A549 (cell line): ENCODE results near the gene NUP42. TPM values are rescaled to one million over a fixed set of nuclear protein-coding genes. Genes with fewer than 3 reads are reported as not detected.

Experiments
- ATAC-seq, 2 experiments: fragments of 200-7000 bp in 1 of 2; fragments of >200 bp in 1 of 2; cut with Nextera tagmentation in 1 of 2; cut with Tn5 transposase in 1 of 2; 3 replicates each; pipeline versions ENCODE4 v1.8.0 to v1.9.1; 2018 to 2020; ENCODE audit warnings: mild to moderate bottlenecking in 1 of 2, moderate library complexity in 1 of 2
- CTCF ChIA-PET: fragments of 300-600 bp; sonication (Branson Sonifier 250); formaldehyde crosslinking; extraction: SDS; loops from one replicate; lab custom pipeline; 2021; ENCODE audit warnings: antibody characterized with exemption, inconsistent platforms; lab: Yijun Ruan, JAX
- POLR2A ChIA-PET: fragments of 350-600 bp; formaldehyde crosslinking; extraction: SDS; loops from one replicate; lab custom pipeline; 2021; ENCODE audit warnings: antibody characterized with exemption, inconsistent platforms; lab: Yijun Ruan, JAX
- DNase-seq, 2 experiments: peaks; one replicate each; pipeline versions ENCODE4 v3.0.0 to v3.0.0-alpha.2; 2011 to 2016; ENCODE audit warnings: low read depth in 1 of 2, low spot score in 1 of 2
- FAIRE-seq: peaks from 2 replicates; lab custom pipeline; 2011; peaks lifted over from hg19 to GRCh38; lab: Jason Lieb, UNC
- H3K27ac ChIP-seq, 2 experiments: fragments of >200 bp; sonication (Bioruptor Twin); formaldehyde crosslinking; 3 replicates each; pipeline ENCODE4 v1.5.1; 2016 to 2017
- H3K4me1 ChIP-seq: fragments of >200 bp; sonication (Bioruptor Twin); formaldehyde crosslinking; 3 replicates; pipeline ENCODE4 v1.6.1; 2016
- H3K4me2 ChIP-seq: fragments of >200 bp; sonication (Bioruptor Twin); formaldehyde crosslinking; 3 replicates; pipeline ENCODE4 v1.6.1; 2016
- H3K4me3 ChIP-seq: fragments of >200 bp; sonication (Bioruptor Twin); formaldehyde crosslinking; 3 replicates; pipeline ENCODE4 v1.5.1; 2016
- H3K9me3 ChIP-seq: fragments of >200 bp; sonication (Bioruptor Twin); formaldehyde crosslinking; 3 replicates; pipeline ENCODE4 v1.6.1; 2016
- ATOH8 ChIP-seq: fragments of 250-450 bp; sonication (Bioruptor Pico); IDR thresholded peaks from 2 replicates; pipeline ENCODE4 v1.5.0; 2020; ENCODE audit warnings: low read depth, mild to moderate bottlenecking, moderate library complexity
- CEBPB ChIP-seq, 2 experiments: fragments of >200 bp in 1 of 2; sonication (Bioruptor Twin) in 1 of 2; formaldehyde crosslinking in 1 of 2; IDR thresholded peaks; 2 replicates each; pipeline ENCODE4 v1.6.1; 2012 to 2016
- E2F6 ChIP-seq: IDR thresholded peaks from 2 replicates; pipeline ENCODE4 v1.6.1; 2012; ENCODE audit warnings: low read depth, borderline replicate concordance
- EP300 ChIP-seq, 2 experiments: fragments of >200 bp; sonication (Bioruptor Twin); formaldehyde crosslinking; IDR thresholded peaks; 2 replicates in 1 of 2; 3 replicates in 1 of 2; pipeline ENCODE4 v1.6.1; 2016 to 2017
- FOSB ChIP-seq: fragments of 250-450 bp; sonication (Bioruptor Pico); IDR thresholded peaks from 2 replicates; pipeline ENCODE4 v1.5.0; 2020; ENCODE audit warnings: mild to moderate bottlenecking, moderate library complexity
- GATA3 ChIP-seq: IDR thresholded peaks from 2 replicates; pipeline ENCODE4 v1.6.1; 2012; ENCODE audit warnings: borderline replicate concordance
- HDAC2 ChIP-seq: fragments of 200-600 bp; sonication (generic); IDR thresholded peaks from 2 replicates; pipeline ENCODE4 v1.6.1; 2016
- HMGXB4 ChIP-seq: fragments of 250-450 bp; sonication (Bioruptor Pico); IDR thresholded peaks from 2 replicates; pipeline ENCODE4 v1.5.0; 2021; ENCODE audit warnings: mild to moderate bottlenecking, moderate library complexity, borderline replicate concordance
- HOXA7 ChIP-seq: fragments of 250-450 bp; sonication (Bioruptor Pico); IDR thresholded peaks from 2 replicates; pipeline ENCODE4 v1.5.0; 2020; ENCODE audit warnings: mild to moderate bottlenecking, moderate library complexity
- JUNB ChIP-seq: fragments of >200 bp; sonication (Bioruptor Twin); formaldehyde crosslinking; IDR thresholded peaks from 2 replicates; pipeline ENCODE4 v1.6.1; 2016
- KDM1A ChIP-seq: fragments of 200-600 bp; sonication (generic); IDR thresholded peaks from 2 replicates; pipeline ENCODE4 v1.6.1; 2016; ENCODE audit warnings: low read depth, mild to moderate bottlenecking
- MYC ChIP-seq: IDR thresholded peaks from 2 replicates; pipeline ENCODE4 v1.6.1; 2012; ENCODE audit warnings: mild to moderate bottlenecking, inconsistent platforms, low read length, improper control_type of control experiment, borderline replicate concordance
- NPAS2 ChIP-seq: fragments of 250-450 bp; sonication (Bioruptor Pico); IDR thresholded peaks from 2 replicates; pipeline ENCODE4 v1.8.0; 2022; ENCODE audit warnings: mild to moderate bottlenecking, moderate library complexity, borderline replicate concordance
- NR3C1 ChIP-seq: fragments of >200 bp; sonication (Bioruptor Twin); formaldehyde crosslinking; IDR thresholded peaks from 3 replicates; pipeline ENCODE4 v1.6.1; 2017
- PBX3 ChIP-seq: IDR thresholded peaks from 2 replicates; pipeline ENCODE4 v1.6.1; 2012
- RCOR1 ChIP-seq: fragments of 150-350 bp; IDR thresholded peaks from 2 replicates; pipeline ENCODE4 v1.6.1; 2014; ENCODE audit warnings: antibody characterized with exemption, low read length, low read depth
- REST ChIP-seq: fragments of 200-600 bp; sonication (generic); IDR thresholded peaks from 2 replicates; pipeline ENCODE4 v1.6.1; 2016; ENCODE audit warnings: antibody characterized with exemption, mild to moderate bottlenecking, moderate library complexity
- SREBF2 ChIP-seq: fragments of 450-650 bp; IDR thresholded peaks from 2 replicates; pipeline ENCODE4 v1.6.1; 2014; ENCODE audit warnings: mild to moderate bottlenecking, moderate library complexity
- ZFP36 ChIP-seq: fragments of 450-650 bp; IDR thresholded peaks from 2 replicates; pipeline ENCODE4 v1.6.1; 2014; ENCODE audit warnings: borderline replicate concordance; ENCODE audit not compliant: partially characterized antibody
- ZNF302 ChIP-seq: fragments of 250-450 bp; sonication (Bioruptor Pico); IDR thresholded peaks from 2 replicates; pipeline ENCODE4 v1.9.0; 2021; ENCODE audit warnings: inconsistent platforms, mild to moderate bottlenecking, moderate library complexity
- ZSCAN20 ChIP-seq: fragments of 250-450 bp; sonication (Bioruptor Pico); IDR thresholded peaks from 2 replicates; pipeline ENCODE4 v1.8.0; 2022; ENCODE audit warnings: mild to moderate bottlenecking, moderate library complexity
- WGBS: methylation state at CpG from one replicate; pipeline ENCODE4 v1.1.6; 2017; ENCODE audit errors: missing lambda C conversion rate; 5-methylcytosine and 5-hydroxymethylcytosine counted together
- polyA plus RNA-seq, 4 experiments: library from polyadenylated mRNA; depleted of rRNA in 3 of 4; stranded (reverse); fragments of >200 nt; fragmentation: RNase III in 1 of 4; extraction: RNeasy Plus Mini Kit Qiagen cat#74134 plus additional on column Dnase treatment in 1 of 4; gene quantifications; 2 replicates in 3 of 4; 3 replicates in 1 of 4; pipeline ENCODE4 v1.2.3, GENCODE V29; 2011 to 2017

Gene NUP42
- polyA plus RNA-seq, 2 of the 4 experiments (the other 2 are of a cell fraction) = 26.5 to 27.7 TPM

GRCh38 chr7:23239698-23240097, 57.9 kb downstream of the NUP42 start:
- no peak for FAIRE-seq
- TF ChIP-seq PBX3 (no peak), E2F6 (no peak), ZNF302 (CRISPR knock-in tag) (no peak), NPAS2 (CRISPR knock-in tag) (no peak), REST (no peak), ZSCAN20 (CRISPR knock-in tag) (no peak), HOXA7 (no peak), HMGXB4 (CRISPR knock-in tag) (no peak), SREBF2 (no peak), MYC (no peak), NR3C1 (no peak), KDM1A (no peak), RCOR1 (no peak), GATA3 (no peak), HDAC2 (no peak), JUNB (no peak), FOSB (CRISPR knock-in tag) (no peak), ZFP36 (no peak)
- TF ChIP-seq, all 56 proteins: peak for 0
- Histone ChIP-seq H3K4me2 (no peak overlapping the region), H3K4me1 (no peaks in the 10 kb centered on the region), H3K9me3 (no peaks in the 10 kb centered on the region), H3K4me3 (no peak overlapping the region), H3K27ac (no peak overlapping the region)
- POLR2A ChIA-PET = no interaction called here
- 62% methylated on average over 5 of the region's 5 CpGs for WGBS
- no peak for ATAC-seq
- CTCF ChIA-PET = interaction anchor here (0.7 kb wide), 1 partner anchor 11 kb away, joined by 3 read pairs; no protein-coding TSS in a partner anchor
- DNase-seq = no peak

- DNase-seq (no peak), ATAC-seq (no peak)
These were observed 60.5 kb downstream of the NUP42 start for GRCh38 chr7:23242321-23242720.

More at GRCh38 chr7:23242321-23242720, 60.5 kb downstream of the NUP42 start:
- Histone ChIP-seq H3K4me1 (no peaks in the 10 kb centered on the region), H3K27ac (no peak overlapping the region), H3K4me3 (no peak overlapping the region), H3K9me3 (no peaks in the 10 kb centered on the region), H3K4me2 (no peak overlapping the region)
- POLR2A ChIA-PET = no interaction called here
- CTCF ChIA-PET = interaction anchor here (1.2 to 1.5 kb wide), 3 partner anchors 31 to 58 kb away, joined by 3 to 6 read pairs (median 4); no protein-coding TSS in a partner anchor
- no peak for FAIRE-seq
- WGBS = 23% methylated on average over 3 of the region's 3 CpGs
- no peak for TF ChIP-seq HOXA7
- no peak for TF ChIP-seq EP300 (IDR thresholded peaks at IDR 0.05)
- TF ChIP-seq CEBPB (IDR thresholded peaks at IDR 0.05) = no peak
- no peak for TF ChIP-seq E2F6
- no peak for TF ChIP-seq ATOH8 (CRISPR knock-in tag)
- TF ChIP-seq KDM1A = no peak
